HCT116 (cell line): ENCODE results near the gene CA7.
A peak's percentile ranks its signal among the peaks of the same experiment; 100 is the strongest.

Experiments
- CTCF ChIP-seq, 3 experiments: fragments of 200-600 bp in 1 of 3; sonication (generic) in 1 of 3; IDR thresholded peaks in 2 of 3; conservative IDR thresholded peaks in 1 of 3; 2 replicates each; pipeline ENCODE4 v1.5.1; 2012 to 2017; ENCODE audit warnings: low read depth in 2 of 3, low read length in 2 of 3, antibody characterized with exemption in 1 of 3, borderline replicate concordance in 1 of 3, control low read depth in 1 of 3, mild to moderate bottlenecking in 1 of 3, mixed read lengths in 1 of 3, mixed run types in 1 of 3, moderate library complexity in 1 of 3; ENCODE audit not compliant: insufficient read depth in 1 of 3
- POLR2A ChIP-seq: IDR thresholded peaks from 2 replicates; pipeline ENCODE4 v1.7.0; 2011; ENCODE audit warnings: borderline replicate concordance; ENCODE audit not compliant: insufficient read depth, insufficient read length; ENCODE audit errors: extremely low read depth
- POLR2AphosphoS5 ChIP-seq: IDR thresholded peaks from 2 replicates; pipeline ENCODE4 v1.6.1; 2011; ENCODE audit warnings: mild to moderate bottlenecking, low read depth, low read length, moderate library complexity
- SIN3A ChIP-seq: IDR thresholded peaks from 2 replicates; pipeline ENCODE4 v1.6.1; 2012; ENCODE audit warnings: low read depth
- TF ChIP-seq, protein P1 (sequence below): IDR thresholded peaks from 2 replicates; pipeline ENCODE4 v1.6.1; 2012

GRCh38 chr16:66858740-66859396 lies 14.7 kb downstream of the CA7 start:
- no peak for TF ChIP-seq CTCF (IDR thresholded peaks at IDR 0.05 in 2 of 3, conservative IDR thresholded peaks at IDR 0.05 in 1 of 3; ENCODE audit: borderline replicate concordance in 1 of 3, insufficient read depth in 1 of 3, low read depth in 2 of 3, low read length in 2 of 3)
- TF ChIP-seq SIN3A = no peak
- no peak for TF ChIP-seq POLR2A
- TF ChIP-seq, protein P1, sequence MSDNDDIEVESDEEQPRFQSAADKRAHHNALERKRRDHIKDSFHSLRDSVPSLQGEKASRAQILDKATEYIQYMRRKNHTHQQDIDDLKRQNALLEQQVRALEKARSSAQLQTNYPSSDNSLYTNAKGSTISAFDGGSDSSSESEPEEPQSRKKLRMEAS = peak; percentile 74
- peak; percentile 47; the same call in 1 of the 2 replicates for TF ChIP-seq POLR2AphosphoS5
